ENCODE measurements around the gene LIN28B. TPM values are rescaled to one million over a fixed set of nuclear protein-coding genes. Genes with fewer than 3 reads are reported as not detected.
"Not testable (repeated sequence)": the region's sequence is repeated elsewhere in the genome, so short reads cannot be mapped to it uniquely, and the experiment has no call there.

The LIN28B gene
- total RNA-seq, 1 donor from 2014 or later = not detected

GRCh38 chr6:104983296-104983695, 26.4 kb downstream of the LIN28B start:
- no peak for TF ChIP-seq CTCF (IDR thresholded peaks at IDR 0.05)
- H3K9me3 Mint-ChIP-seq (ENCODE audit: low read depth) = no peaks in the 10 kb centered on the region
- no peak overlapping the region for H3K4me3 Mint-ChIP-seq (ENCODE audit: unreplicated experiment)
- H3K36me3 Mint-ChIP-seq (ENCODE audit: low read depth) = no peaks in the 10 kb centered on the region
- no peak overlapping the region for H3K27ac Mint-ChIP-seq (ENCODE audit: unreplicated experiment)
- DNase-seq (ENCODE audit: low spot score) = no peak
- no peaks in the 10 kb centered on the region for H3K27me3 Mint-ChIP-seq (ENCODE audit: low read depth)
- H3K4me1 Mint-ChIP-seq (ENCODE audit: low read depth) = peaks cover 3% of the 10 kb centered on the region

- TF ChIP-seq CTCF (IDR thresholded peaks at IDR 0.05) = no peak
- Mint-ChIP-seq H3K4me1 (ENCODE audit: low read depth) (peaks cover 3% of the 10 kb centered on the region), H3K9me3 (ENCODE audit: low read depth) (no peaks in the 10 kb centered on the region), H3K4me3 (ENCODE audit: unreplicated experiment) (no peak overlapping the region), H3K27me3 (ENCODE audit: low read depth) (no peaks in the 10 kb centered on the region), H3K36me3 (ENCODE audit: low read depth) (no peaks in the 10 kb centered on the region), H3K27ac (ENCODE audit: unreplicated experiment) (no peak overlapping the region)
- DNase-seq (ENCODE audit: low spot score) = no peak
These were observed 26.9 kb downstream of the LIN28B start for GRCh38 chr6:104983776-104984175.

- H3K36me3 Mint-ChIP-seq (ENCODE audit: low read depth) = no peaks in the 10 kb centered on the region
- H3K27me3 Mint-ChIP-seq (ENCODE audit: low read depth) = no peaks in the 10 kb centered on the region
- no peak for TF ChIP-seq CTCF (IDR thresholded peaks at IDR 0.05)
- peaks cover 3% of the 10 kb centered on the region for H3K4me1 Mint-ChIP-seq (ENCODE audit: low read depth)
- H3K9me3 Mint-ChIP-seq (ENCODE audit: low read depth) = no peaks in the 10 kb centered on the region
- H3K4me3 Mint-ChIP-seq (ENCODE audit: unreplicated experiment) = no peak overlapping the region
- no peak for DNase-seq (ENCODE audit: low spot score)
- H3K27ac Mint-ChIP-seq (ENCODE audit: unreplicated experiment) = no peak overlapping the region
These were observed 27.9 kb downstream of the LIN28B start for GRCh38 chr6:104984831-104985230.

GRCh38 chr6:104985875-104986274, 29.0 kb downstream of the LIN28B start:
- DNase-seq (ENCODE audit: low spot score); H3K27me3 Mint-ChIP-seq (ENCODE audit: low read depth); H3K36me3 Mint-ChIP-seq (ENCODE audit: low read depth); H3K4me3 Mint-ChIP-seq (ENCODE audit: unreplicated experiment); H3K4me1 Mint-ChIP-seq (ENCODE audit: low read depth); H3K9me3 Mint-ChIP-seq (ENCODE audit: low read depth); H3K27ac Mint-ChIP-seq (ENCODE audit: unreplicated experiment): not testable (repeated sequence)

- H3K27ac Mint-ChIP-seq (ENCODE audit: unreplicated experiment) = no peak overlapping the region
- TF ChIP-seq CTCF (IDR thresholded peaks at IDR 0.05) = no peak
- no peaks in the 10 kb centered on the region for H3K9me3 Mint-ChIP-seq (ENCODE audit: low read depth)
- no peak overlapping the region for H3K4me3 Mint-ChIP-seq (ENCODE audit: unreplicated experiment)
- H3K4me1 Mint-ChIP-seq (ENCODE audit: low read depth) = peaks cover 3% of the 10 kb centered on the region
- no peak for DNase-seq (ENCODE audit: low spot score)
- H3K36me3 Mint-ChIP-seq (ENCODE audit: low read depth) = no peaks in the 10 kb centered on the region
- no peaks in the 10 kb centered on the region for H3K27me3 Mint-ChIP-seq (ENCODE audit: low read depth)
These were observed 29.7 kb downstream of the LIN28B start for GRCh38 chr6:104986625-104987024.

- Mint-ChIP-seq H3K9me3 (ENCODE audit: low read depth) (no peaks in the 10 kb centered on the region), H3K4me3 (ENCODE audit: unreplicated experiment) (no peak overlapping the region), H3K4me1 (ENCODE audit: low read depth) (peaks cover 3% of the 10 kb centered on the region), H3K27ac (ENCODE audit: unreplicated experiment) (no peak overlapping the region), H3K27me3 (ENCODE audit: low read depth) (no peaks in the 10 kb centered on the region), H3K36me3 (ENCODE audit: low read depth) (no peaks in the 10 kb centered on the region)
- TF ChIP-seq CTCF (IDR thresholded peaks at IDR 0.05) = no peak
- DNase-seq (ENCODE audit: low spot score) = no peak
These were observed 30.3 kb downstream of the LIN28B start for GRCh38 chr6:104987218-104987617.

Measured in chondrocyte (in vitro differentiated cells).